SK-N-SH (cell line): ENCODE data around the gene SLC22A14. TPM values are rescaled to one million over a fixed set of nuclear protein-coding genes. Genes with fewer than 3 reads are reported as not detected.

Source experiments
- CTCF ChIA-PET: fragments of 300-600, 350-600 bp; formaldehyde crosslinking; extraction: SDS; loops from one replicate; lab custom pipeline; 2021; lab: Yijun Ruan, JAX
- POLR2A ChIA-PET: fragments of 350-600 bp; sonication (Branson Sonifier 250); formaldehyde crosslinking; extraction: SDS; loops from one replicate; lab custom pipeline; 2020; ENCODE audit warnings: antibody characterized with exemption, inconsistent platforms; lab: Yijun Ruan, JAX
- DNase-seq: peaks from one replicate; pipeline ENCODE4 v3.0.0; 2012
- H2AFZ ChIP-seq: fragments of 200-600 bp; sonication (generic); 2 replicates; pipeline ENCODE4 v1.8.1; 2016; ENCODE audit warnings: antibody characterized with exemption, mild to moderate bottlenecking, low read depth
- H3F3A ChIP-seq: fragments of 200-600 bp; sonication (generic); replicated peaks from 2 replicates; pipeline ENCODE3; 2016; ENCODE audit warnings: antibody characterized with exemption, mild to moderate bottlenecking; ENCODE audit not compliant: insufficient read depth
- H3K27ac ChIP-seq, 2 experiments: fragments of 200-500 bp in 1 of 2; fragments of 200-600 bp in 1 of 2; sonication (Bioruptor generic) in 1 of 2; sonication (generic), shearing (Covaris generic) in 1 of 2; 2 replicates each; pipeline versions ENCODE4 v1.5.1 to v1.6.1; 2014 to 2016; ENCODE audit warnings: low read depth in 2 of 2, inconsistent platforms in 1 of 2, low read length in 1 of 2, mild to moderate bottlenecking in 1 of 2, mixed read lengths in 1 of 2
- H3K27me3 ChIP-seq: fragments of 200-600 bp; sonication (generic), shearing (Covaris generic); 2 replicates; pipeline ENCODE4 v1.6.1; 2016; ENCODE audit warnings: mixed run types; ENCODE audit not compliant: insufficient read depth
- H3K36me3 ChIP-seq, 2 experiments: fragments of 200-500 bp in 1 of 2; fragments of 200-600 bp in 1 of 2; sonication (Bioruptor generic) in 1 of 2; sonication (generic) in 1 of 2; replicated peaks in 1 of 2; 2 replicates each; pipeline versions ENCODE3 to v1.5.1; 2014 to 2016; ENCODE audit warnings: low read length in 1 of 2, mild to moderate bottlenecking in 1 of 2; ENCODE audit not compliant: insufficient read depth in 2 of 2, control insufficient read depth in 1 of 2
- H3K4me1 ChIP-seq, 2 experiments: fragments of 200-500 bp in 1 of 2; fragments of 200-600 bp in 1 of 2; sonication (Bioruptor generic) in 1 of 2; sonication (generic), shearing (Covaris generic) in 1 of 2; 2 replicates each; pipeline versions ENCODE4 v1.5.1 to v1.6.1; 2014 to 2016; ENCODE audit warnings: low read depth in 1 of 2, low read length in 1 of 2, mixed run types in 1 of 2; ENCODE audit not compliant: insufficient read depth in 2 of 2, control insufficient read depth in 1 of 2
- H3K4me2 ChIP-seq: fragments of 200-600 bp; sonication (generic), shearing (Covaris generic); 2 replicates; pipeline ENCODE4 v1.6.1; 2017; ENCODE audit warnings: mixed run types
- H3K4me3 ChIP-seq, 2 experiments: fragments of 200-500 bp in 1 of 2; fragments of 200-600 bp in 1 of 2; sonication (Bioruptor generic) in 1 of 2; sonication (generic), shearing (Covaris generic) in 1 of 2; 2 replicates each; pipeline versions ENCODE4 v1.5.1 to v1.8.1; 2014 to 2016; ENCODE audit warnings: low read depth in 2 of 2, inconsistent platforms in 1 of 2, low read length in 1 of 2, mild to moderate bottlenecking in 1 of 2, mixed read lengths in 1 of 2, moderate library complexity in 1 of 2
- H3K79me2 ChIP-seq: fragments of 200-600 bp; sonication (generic); 2 replicates; pipeline ENCODE4 v1.8.1; 2017; ENCODE audit warnings: mild to moderate bottlenecking; ENCODE audit not compliant: insufficient read depth
- H3K9ac ChIP-seq: fragments of 200-600 bp; sonication (generic); 2 replicates; pipeline ENCODE4 v1.6.1; 2017; ENCODE audit warnings: mixed run types
- H3K9me2 ChIP-seq: fragments of 200-600 bp; sonication (generic); 2 replicates; pipeline ENCODE4 v1.6.1; 2017; ENCODE audit warnings: mixed run types
- H3K9me3 ChIP-seq: fragments of 200-600 bp; sonication (generic); 2 replicates; pipeline ENCODE4 v1.6.1; 2017; ENCODE audit warnings: mixed run types, mild to moderate bottlenecking, moderate library complexity
- H4K20me1 ChIP-seq: fragments of 200-600 bp; sonication (generic); 2 replicates; pipeline ENCODE4 v1.6.1; 2017; ENCODE audit warnings: mild to moderate bottlenecking, mixed run types; ENCODE audit not compliant: insufficient read depth
- CHD2 ChIP-seq: fragments of 150-350 bp; IDR thresholded peaks from 2 replicates; pipeline ENCODE4 v1.6.1; 2018; ENCODE audit warnings: low read length; ENCODE audit not compliant: partially characterized antibody
- ELF1 ChIP-seq: IDR thresholded peaks from 2 replicates; pipeline ENCODE4 v1.4.0; 2012
- EP300 ChIP-seq, 2 experiments: IDR thresholded peaks; 2 replicates each; pipeline versions ENCODE4 v1.4.0 to v1.6.1; 2012; ENCODE audit warnings: borderline replicate concordance in 1 of 2, low read depth in 1 of 2, low read length in 1 of 2
- EZH2phosphoT487 ChIP-seq: fragments of 200-600 bp; sonication (generic); IDR thresholded peaks from 2 replicates; pipeline ENCODE4 v1.6.1; 2017; ENCODE audit warnings: low read depth, mixed run types, mild to moderate bottlenecking, antibody characterized with exemption, moderate library complexity, borderline replicate concordance
- FOXJ3 ChIP-seq: sonication (generic); formaldehyde crosslinking; IDR thresholded peaks from 2 replicates; pipeline ENCODE4 v1.5.1; 2020; ENCODE audit warnings: mild to moderate bottlenecking, missing genetic modification reagents
- FOXM1 ChIP-seq: IDR thresholded peaks from 2 replicates; pipeline ENCODE4 v1.4.0; 2012; ENCODE audit warnings: low read depth, mild to moderate bottlenecking
- GABPA ChIP-seq: IDR thresholded peaks from 2 replicates; pipeline ENCODE4 v1.4.0; 2012; ENCODE audit warnings: low read depth, mild to moderate bottlenecking
- GATA2 ChIP-seq: sonication (generic); formaldehyde crosslinking; IDR thresholded peaks from 2 replicates; pipeline ENCODE4 v1.5.0; 2020; ENCODE audit warnings: mild to moderate bottlenecking, missing genetic modification reagents
- JUND ChIP-seq: IDR thresholded peaks from 2 replicates; pipeline ENCODE4 v1.4.0; 2012
- MEF2A ChIP-seq: IDR thresholded peaks from 2 replicates; pipeline ENCODE4 v1.4.0; 2012; ENCODE audit warnings: low read depth, borderline replicate concordance
- MXI1 ChIP-seq: IDR thresholded peaks from 2 replicates; pipeline ENCODE4 v1.6.1; 2012; ENCODE audit warnings: mild to moderate bottlenecking, low read depth, low read length, improper control_type of control experiment
- NRF1 ChIP-seq: IDR thresholded peaks from 2 replicates; pipeline ENCODE4 v1.6.1; 2012; ENCODE audit warnings: low read depth, mild to moderate bottlenecking, low read length
- POLR2AphosphoS5 ChIP-seq: IDR thresholded peaks from 2 replicates; pipeline ENCODE4 v1.6.1; 2012; ENCODE audit warnings: low read depth, low read length
- RCOR1 ChIP-seq: fragments of 150-350 bp; IDR thresholded peaks from 2 replicates; pipeline ENCODE4 v1.6.1; 2017; ENCODE audit warnings: antibody characterized with exemption, low read length
- RFX5 ChIP-seq: IDR thresholded peaks from 2 replicates; pipeline ENCODE4 v1.6.1; 2012; ENCODE audit warnings: mild to moderate bottlenecking, improper control_type of control experiment, low read length
- RXRA ChIP-seq: IDR thresholded peaks from 2 replicates; pipeline ENCODE4 v1.4.0; 2012; ENCODE audit warnings: low read depth, mild to moderate bottlenecking, borderline replicate concordance
- SIN3A ChIP-seq: IDR thresholded peaks from 2 replicates; pipeline ENCODE4 v1.6.1; 2012; ENCODE audit warnings: low read depth, mild to moderate bottlenecking, low read length, moderate library complexity, borderline replicate concordance
- SMC3 ChIP-seq: IDR thresholded peaks from 2 replicates; pipeline ENCODE4 v1.6.1; 2012; ENCODE audit warnings: low read depth, low read length, improper control_type of control experiment
- TAF1 ChIP-seq: IDR thresholded peaks from 2 replicates; pipeline ENCODE4 v1.6.1; 2012; ENCODE audit warnings: low read depth, mild to moderate bottlenecking, low read length, moderate library complexity, borderline replicate concordance
- WGBS: methylation state at CpG from one replicate; pipeline ENCODE4 v1.1.6; 2017; ENCODE audit warnings: low lambda C conversion rate; 5-methylcytosine and 5-hydroxymethylcytosine counted together
- polyA plus RNA-seq, 3 experiments: library from polyadenylated mRNA; depleted of rRNA; stranded (reverse); fragments of >200 nt; gene quantifications; 2 replicates each; pipeline ENCODE4 v1.2.3, GENCODE V29; 2012
- TF ChIP-seq, protein P1 (sequence below): IDR thresholded peaks from 2 replicates; pipeline ENCODE4 v1.6.1; 2012; ENCODE audit warnings: mild to moderate bottlenecking, low read depth, low read length, moderate library complexity
- TF ChIP-seq, protein P2 (sequence below): IDR thresholded peaks from 2 replicates; pipeline ENCODE4 v1.4.0; 2012; ENCODE audit warnings: low read depth
- TF ChIP-seq, protein P3 (sequence below): IDR thresholded peaks from 2 replicates; pipeline ENCODE4 v1.4.0; 2012; ENCODE audit warnings: low read depth, borderline replicate concordance
- TF ChIP-seq, protein P4 (sequence below): fragments of 150-350 bp; IDR thresholded peaks from 2 replicates; pipeline ENCODE4 v1.6.1; 2017; ENCODE audit warnings: antibody characterized with exemption, low read length, low read depth, borderline replicate concordance
- TF ChIP-seq, protein P5 (sequence below): IDR thresholded peaks from 2 replicates; pipeline ENCODE4; 2012

SLC22A14 gene
- polyA plus RNA-seq, 1 of the 3 experiments (the other 2 are of a cell fraction), result 0.16 TPM

DNA sequence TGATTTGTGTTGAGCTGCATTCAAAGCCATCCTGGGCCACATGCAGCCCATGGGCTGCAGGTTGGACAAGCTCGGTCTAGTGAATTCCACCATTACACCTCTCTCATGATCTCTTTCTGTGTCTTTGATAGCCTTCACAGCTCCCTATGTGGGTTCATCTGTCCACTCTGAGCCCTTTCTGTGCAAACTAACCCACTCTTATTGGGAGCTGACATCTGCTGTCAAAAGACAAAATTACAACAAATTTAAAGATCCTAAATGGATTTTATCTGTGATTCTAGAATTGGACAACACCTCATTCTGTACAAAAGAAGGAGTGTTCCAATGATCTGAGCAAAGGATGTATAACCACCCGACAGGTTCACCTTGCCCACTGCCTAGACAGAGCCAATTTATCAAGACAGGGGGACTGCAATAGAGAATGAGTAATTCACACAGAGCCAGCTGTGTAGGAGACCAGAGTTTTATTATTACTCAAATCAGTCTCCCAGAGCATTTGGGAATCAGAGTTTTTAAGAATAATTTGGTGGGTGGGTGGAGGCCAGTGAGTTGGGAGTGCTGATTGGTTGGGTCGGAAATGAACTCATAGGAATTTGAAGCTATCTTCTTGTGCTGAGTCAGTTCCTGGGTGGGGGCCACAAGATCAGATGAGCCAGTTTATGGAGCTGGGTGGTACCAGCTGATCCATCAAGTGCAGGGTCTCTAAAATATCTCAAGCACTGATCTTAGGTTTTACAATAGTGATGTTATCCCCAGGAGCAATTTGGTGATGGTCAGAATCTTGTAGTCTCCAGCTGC is 61.9 kb downstream of the SLC22A14 start (continued):
- TF ChIP-seq, protein P1, sequence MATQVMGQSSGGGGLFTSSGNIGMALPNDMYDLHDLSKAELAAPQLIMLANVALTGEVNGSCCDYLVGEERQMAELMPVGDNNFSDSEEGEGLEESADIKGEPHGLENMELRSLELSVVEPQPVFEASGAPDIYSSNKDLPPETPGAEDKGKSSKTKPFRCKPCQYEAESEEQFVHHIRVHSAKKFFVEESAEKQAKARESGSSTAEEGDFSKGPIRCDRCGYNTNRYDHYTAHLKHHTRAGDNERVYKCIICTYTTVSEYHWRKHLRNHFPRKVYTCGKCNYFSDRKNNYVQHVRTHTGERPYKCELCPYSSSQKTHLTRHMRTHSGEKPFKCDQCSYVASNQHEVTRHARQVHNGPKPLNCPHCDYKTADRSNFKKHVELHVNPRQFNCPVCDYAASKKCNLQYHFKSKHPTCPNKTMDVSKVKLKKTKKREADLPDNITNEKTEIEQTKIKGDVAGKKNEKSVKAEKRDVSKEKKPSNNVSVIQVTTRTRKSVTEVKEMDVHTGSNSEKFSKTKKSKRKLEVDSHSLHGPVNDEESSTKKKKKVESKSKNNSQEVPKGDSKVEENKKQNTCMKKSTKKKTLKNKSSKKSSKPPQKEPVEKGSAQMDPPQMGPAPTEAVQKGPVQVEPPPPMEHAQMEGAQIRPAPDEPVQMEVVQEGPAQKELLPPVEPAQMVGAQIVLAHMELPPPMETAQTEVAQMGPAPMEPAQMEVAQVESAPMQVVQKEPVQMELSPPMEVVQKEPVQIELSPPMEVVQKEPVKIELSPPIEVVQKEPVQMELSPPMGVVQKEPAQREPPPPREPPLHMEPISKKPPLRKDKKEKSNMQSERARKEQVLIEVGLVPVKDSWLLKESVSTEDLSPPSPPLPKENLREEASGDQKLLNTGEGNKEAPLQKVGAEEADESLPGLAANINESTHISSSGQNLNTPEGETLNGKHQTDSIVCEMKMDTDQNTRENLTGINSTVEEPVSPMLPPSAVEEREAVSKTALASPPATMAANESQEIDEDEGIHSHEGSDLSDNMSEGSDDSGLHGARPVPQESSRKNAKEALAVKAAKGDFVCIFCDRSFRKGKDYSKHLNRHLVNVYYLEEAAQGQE, result no peak
- TF ChIP-seq MXI1 (no peak), GATA2 (CRISPR knock-in tag) (no peak), POLR2AphosphoS5 (no peak), TAF1 (no peak), SIN3A (no peak), CHD2 (no peak), FOXJ3 (CRISPR knock-in tag) (no peak), GABPA (no peak), RFX5 (no peak), EP300 (IDR thresholded peaks at IDR 0.05; ENCODE audit: borderline replicate concordance in 1 of 2, low read depth in 1 of 2, low read length in 1 of 2) (no peak), EZH2phosphoT487 (no peak), NRF1 (no peak), ELF1 (no peak)

DNA sequence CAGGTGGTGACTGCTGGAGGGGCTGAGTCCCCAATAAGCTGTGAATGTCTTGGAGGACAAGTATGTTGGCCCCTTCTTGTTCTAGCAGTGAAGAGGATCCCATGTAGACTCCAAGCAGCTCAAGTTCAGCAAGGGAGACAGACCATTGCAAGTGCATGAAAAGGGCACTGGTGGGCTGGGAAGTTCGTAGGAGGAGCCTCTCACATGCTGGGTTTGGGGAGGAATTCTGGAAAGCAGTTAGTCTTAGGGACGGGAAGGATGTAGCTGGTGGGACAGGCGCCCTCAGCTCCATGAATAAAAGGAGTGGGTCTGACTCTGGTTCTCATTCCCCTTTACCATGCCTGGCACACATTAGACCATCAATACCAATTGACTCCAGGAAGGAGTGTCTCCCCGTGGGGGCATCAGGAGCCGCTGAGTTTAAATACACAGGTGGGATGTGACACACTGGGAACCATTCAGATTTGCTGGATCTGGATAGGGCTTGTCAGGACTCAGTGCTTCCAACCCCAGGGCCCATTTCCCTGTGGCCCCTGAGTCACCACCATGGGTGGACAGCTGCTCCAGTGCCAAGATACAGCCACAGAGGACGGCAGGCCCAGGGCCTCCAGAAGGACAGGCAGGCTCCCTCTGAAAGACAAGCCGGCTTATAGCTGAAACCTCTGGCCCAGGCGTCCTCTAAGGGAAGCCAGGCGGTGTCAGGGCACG is 63.9 kb downstream of the SLC22A14 start:
- no peaks in the 10 kb centered on the region for H3K36me3 ChIP-seq
- POLR2A ChIA-PET, result interaction anchor here (1.0 to 1.6 kb wide), 3 partner anchors 110 to 227 kb away, joined by 3 to 7 read pairs (median 5); partner anchors contain the start of gene OXSR1
- H3K4me2 ChIP-seq, result peak overlapping the region; percentile 94
- TF ChIP-seq JUND (no peak), RXRA (no peak), RFX5 (no peak), SIN3A (no peak), SMC3 (no peak), TAF1 (no peak), RCOR1 (no peak), MEF2A (no peak), FOXM1 (no peak)
- TF ChIP-seq, protein P2, sequence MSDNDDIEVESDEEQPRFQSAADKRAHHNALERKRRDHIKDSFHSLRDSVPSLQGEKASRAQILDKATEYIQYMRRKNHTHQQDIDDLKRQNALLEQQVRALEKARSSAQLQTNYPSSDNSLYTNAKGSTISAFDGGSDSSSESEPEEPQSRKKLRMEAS, result no peak
- TF ChIP-seq, protein P3, sequence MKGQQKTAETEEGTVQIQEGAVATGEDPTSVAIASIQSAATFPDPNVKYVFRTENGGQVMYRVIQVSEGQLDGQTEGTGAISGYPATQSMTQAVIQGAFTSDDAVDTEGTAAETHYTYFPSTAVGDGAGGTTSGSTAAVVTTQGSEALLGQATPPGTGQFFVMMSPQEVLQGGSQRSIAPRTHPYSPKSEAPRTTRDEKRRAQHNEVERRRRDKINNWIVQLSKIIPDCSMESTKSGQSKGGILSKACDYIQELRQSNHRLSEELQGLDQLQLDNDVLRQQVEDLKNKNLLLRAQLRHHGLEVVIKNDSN, result no peak
- TF ChIP-seq, protein P4, sequence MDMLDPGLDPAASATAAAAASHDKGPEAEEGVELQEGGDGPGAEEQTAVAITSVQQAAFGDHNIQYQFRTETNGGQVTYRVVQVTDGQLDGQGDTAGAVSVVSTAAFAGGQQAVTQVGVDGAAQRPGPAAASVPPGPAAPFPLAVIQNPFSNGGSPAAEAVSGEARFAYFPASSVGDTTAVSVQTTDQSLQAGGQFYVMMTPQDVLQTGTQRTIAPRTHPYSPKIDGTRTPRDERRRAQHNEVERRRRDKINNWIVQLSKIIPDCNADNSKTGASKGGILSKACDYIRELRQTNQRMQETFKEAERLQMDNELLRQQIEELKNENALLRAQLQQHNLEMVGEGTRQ, result no peak
- TF ChIP-seq, protein P5, sequence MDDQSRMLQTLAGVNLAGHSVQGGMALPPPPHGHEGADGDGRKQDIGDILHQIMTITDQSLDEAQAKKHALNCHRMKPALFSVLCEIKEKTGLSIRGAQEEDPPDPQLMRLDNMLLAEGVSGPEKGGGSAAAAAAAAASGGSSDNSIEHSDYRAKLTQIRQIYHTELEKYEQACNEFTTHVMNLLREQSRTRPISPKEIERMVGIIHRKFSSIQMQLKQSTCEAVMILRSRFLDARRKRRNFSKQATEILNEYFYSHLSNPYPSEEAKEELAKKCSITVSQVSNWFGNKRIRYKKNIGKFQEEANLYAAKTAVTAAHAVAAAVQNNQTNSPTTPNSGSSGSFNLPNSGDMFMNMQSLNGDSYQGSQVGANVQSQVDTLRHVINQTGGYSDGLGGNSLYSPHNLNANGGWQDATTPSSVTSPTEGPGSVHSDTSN, result no peak
- H3F3A ChIP-seq, result no peaks in the 10 kb centered on the region
- peak overlapping the region; percentile 82 to 86; a peak in 3 of 4 replicates for H3K4me3 ChIP-seq
- H3K79me2 ChIP-seq, result no peaks in the 10 kb centered on the region
- H3K9me2 ChIP-seq, result no peaks in the 10 kb centered on the region
- no peaks in the 10 kb centered on the region for H3K27me3 ChIP-seq
- CTCF ChIA-PET, result interaction anchor here (0.6 to 4.8 kb wide), 64 partner anchors 9 to 654 kb away, joined by 3 to 146 read pairs (median 4); partner anchors contain the start of genes ACVR2B and EXOG
- no peaks in the 10 kb centered on the region for H3K9me3 ChIP-seq
- DNase-seq, result no peak
- 67% methylated on average over 3 of the region's 10 CpGs for WGBS
- peaks cover 0 to 12% of the 10 kb centered on the region in 2 experiments; a peak in 1 of 4 replicates for H3K4me1 ChIP-seq
- H2AFZ ChIP-seq, result peak overlapping the region; percentile 93
- no peaks in the 10 kb centered on the region for H4K20me1 ChIP-seq
- peak overlapping the region in 1 of 2 experiments; percentile 28; a peak in 1 of 4 replicates for H3K27ac ChIP-seq
- H3K9ac ChIP-seq, result no peak overlapping the region
